Endothelial cell of umbilical vein (primary cell): Measurements from ENCODE around the gene C4BPA.

Experiments
- POLR2AphosphoS5 ChIP-seq: IDR thresholded peaks from 2 replicates; pipeline ENCODE4 v1.6.1; 2012; ENCODE audit warnings: low read depth, mild to moderate bottlenecking, control low read depth, low read length, moderate library complexity; ENCODE audit not compliant: insufficient read depth
- TF ChIP-seq, protein P1 (sequence below), 2 donors: IDR thresholded peaks; 1 replicate in 1 of 2; 2 replicates in 1 of 2; pipeline ENCODE4 v1.5.1; 2011; ENCODE audit warnings: low read length in 2 of 2, mild to moderate bottlenecking in 2 of 2, moderate library complexity in 2 of 2, control low read depth in 1 of 2, inconsistent platforms in 1 of 2, low read depth in 1 of 2; ENCODE audit not compliant: insufficient read depth in 1 of 2; ENCODE audit errors: extremely low read depth in 1 of 2

DNA sequence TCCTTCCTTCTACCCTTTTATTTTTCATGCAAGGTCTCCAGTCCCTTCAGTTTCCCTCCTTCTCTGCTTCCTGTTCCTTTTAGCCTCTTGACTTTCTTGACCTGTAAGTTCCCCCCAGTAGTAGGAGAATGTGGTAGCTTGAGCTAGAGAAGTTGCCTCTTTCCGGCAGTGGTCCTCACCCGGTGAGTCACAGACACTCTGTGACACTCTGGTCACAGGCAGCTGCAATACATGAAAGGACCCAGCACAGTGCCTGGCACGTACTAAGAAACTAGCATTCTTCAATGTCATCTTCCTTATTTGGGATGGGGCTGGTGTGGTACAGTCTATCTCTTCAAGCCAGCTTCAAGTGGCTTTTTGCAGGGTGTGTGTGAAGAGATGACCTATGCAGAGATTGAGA, 35.0 kb upstream of the C4BPA start:
- TF ChIP-seq POLR2AphosphoS5, result no peak
- TF ChIP-seq, protein P1, sequence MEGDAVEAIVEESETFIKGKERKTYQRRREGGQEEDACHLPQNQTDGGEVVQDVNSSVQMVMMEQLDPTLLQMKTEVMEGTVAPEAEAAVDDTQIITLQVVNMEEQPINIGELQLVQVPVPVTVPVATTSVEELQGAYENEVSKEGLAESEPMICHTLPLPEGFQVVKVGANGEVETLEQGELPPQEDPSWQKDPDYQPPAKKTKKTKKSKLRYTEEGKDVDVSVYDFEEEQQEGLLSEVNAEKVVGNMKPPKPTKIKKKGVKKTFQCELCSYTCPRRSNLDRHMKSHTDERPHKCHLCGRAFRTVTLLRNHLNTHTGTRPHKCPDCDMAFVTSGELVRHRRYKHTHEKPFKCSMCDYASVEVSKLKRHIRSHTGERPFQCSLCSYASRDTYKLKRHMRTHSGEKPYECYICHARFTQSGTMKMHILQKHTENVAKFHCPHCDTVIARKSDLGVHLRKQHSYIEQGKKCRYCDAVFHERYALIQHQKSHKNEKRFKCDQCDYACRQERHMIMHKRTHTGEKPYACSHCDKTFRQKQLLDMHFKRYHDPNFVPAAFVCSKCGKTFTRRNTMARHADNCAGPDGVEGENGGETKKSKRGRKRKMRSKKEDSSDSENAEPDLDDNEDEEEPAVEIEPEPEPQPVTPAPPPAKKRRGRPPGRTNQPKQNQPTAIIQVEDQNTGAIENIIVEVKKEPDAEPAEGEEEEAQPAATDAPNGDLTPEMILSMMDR (IDR thresholded peaks at IDR 0.05; ENCODE audit: extremely low read depth in 1 of 2, insufficient read depth in 1 of 2, low read depth in 1 of 2, low read length in 2 of 2), result no peak
